GM12878 (cell line): ENCODE results near the gene UNK. TPM values are rescaled to one million over a fixed set of nuclear protein-coding genes. Genes with fewer than 3 reads are reported as not detected.

ENCODE experiments used
- ATAC-seq: fragments of 200-7000 bp; cut with Tn5 transposase; 3 replicates; pipeline ENCODE4 v1.9.1; 2020; ENCODE audit warnings: mild to moderate bottlenecking, moderate library complexity
- BruUV-seq: library from RNA; stranded (reverse); fragments of 400-500 nt; replicated peaks from 2 replicates; lab custom pipeline; 2021; lab: Mats Ljungman, UMichigan
- CTCF ChIA-PET: fragments of 300-600 bp; sonication (Branson Sonifier 250); formaldehyde crosslinking; extraction: SDS; loops from one replicate; lab custom pipeline; 2021; ENCODE audit warnings: inconsistent platforms; lab: Yijun Ruan, JAX
- POLR2A ChIA-PET: fragments of 350-600 bp; formaldehyde crosslinking; extraction: SDS; loops from one replicate; lab custom pipeline; 2021; ENCODE audit warnings: inconsistent platforms; lab: Charles Lee
- RAD21 ChIA-PET: fragments of 300-600 bp; sonication (Branson Sonifier 250); formaldehyde crosslinking; loops from one replicate; lab custom pipeline; 2023; ENCODE audit warnings: antibody characterized with exemption; ENCODE audit not compliant: unreplicated experiment; lab: Charles Lee
- SMC1A ChIA-PET: fragments of 300-600 bp; sonication (Branson Sonifier 250); formaldehyde crosslinking; loops from one replicate; lab custom pipeline; 2023; ENCODE audit not compliant: unreplicated experiment, uncharacterized antibody; lab: Charles Lee
- DNase-seq: peaks from one replicate; pipeline ENCODE4 v3.0.0-alpha.2; 2011; ENCODE audit warnings: low read depth, low spot score
- FAIRE-seq: peaks from 3 replicates; lab custom pipeline; 2011; peaks lifted over from hg19 to GRCh38; lab: Jason Lieb, UNC
- H2AFZ ChIP-seq: 2 replicates; pipeline ENCODE4 v1.6.0; 2011; ENCODE audit warnings: low read depth, low read length, control low read depth; ENCODE audit not compliant: control insufficient read depth
- H3K27ac ChIP-seq: 2 replicates; pipeline ENCODE4 v1.5.1; 2011; ENCODE audit warnings: control low read depth; ENCODE audit not compliant: control insufficient read depth, insufficient read depth
- H3K27me3 ChIP-seq, 2 experiments: replicated peaks in 1 of 2; 2 replicates each; pipeline versions ENCODE4 v1.6.0 to v1.6.1; 2011; ENCODE audit warnings: low read length in 1 of 2; ENCODE audit not compliant: control insufficient read depth in 2 of 2, insufficient read depth in 2 of 2
- H3K36me3 ChIP-seq, 2 experiments: 2 replicates each; pipeline ENCODE4 v1.5.1; 2011; ENCODE audit warnings: low read length in 1 of 2; ENCODE audit not compliant: control insufficient read depth in 2 of 2, insufficient read depth in 2 of 2
- H3K4me1 ChIP-seq: 2 replicates; pipeline ENCODE4 v1.6.1; 2011; ENCODE audit warnings: mild to moderate bottlenecking, low read length, moderate library complexity, mixed read lengths; ENCODE audit not compliant: control insufficient read depth, insufficient read depth
- H3K4me2 ChIP-seq: 2 replicates; pipeline ENCODE4 v1.6.0; 2011; ENCODE audit warnings: control low read depth; ENCODE audit not compliant: control insufficient read depth, insufficient read depth
- H3K4me3 ChIP-seq: fragments of 200-600 bp; sonication (generic); 2 replicates; pipeline ENCODE4 v1.5.1; 2016
- H3K79me2 ChIP-seq: 2 replicates; pipeline ENCODE4 v1.6.0; 2011; ENCODE audit warnings: low read length; ENCODE audit not compliant: control insufficient read depth, insufficient read depth
- H3K9ac ChIP-seq: 2 replicates; pipeline ENCODE4 v1.8.0; 2011; ENCODE audit warnings: low read length, control low read depth, mixed read lengths; ENCODE audit not compliant: control insufficient read depth, insufficient read depth
- H3K9me3 ChIP-seq: replicated peaks from 3 replicates; pipeline ENCODE4 v1.5.1; 2011; ENCODE audit warnings: mild to moderate bottlenecking, low read length; ENCODE audit not compliant: control insufficient read depth, insufficient read depth
- H4K20me1 ChIP-seq: 2 replicates; pipeline ENCODE4 v1.6.0; 2011; ENCODE audit not compliant: control insufficient read depth, insufficient read depth
- IKZF1 ChIP-seq: fragments of 450-650 bp; conservative IDR thresholded peaks from 2 replicates; pipeline ENCODE4 v1.6.1; 2017; ENCODE audit warnings: antibody characterized with exemption, mild to moderate bottlenecking
- POLR2A ChIP-seq: IDR thresholded peaks from 2 replicates; pipeline ENCODE4 v1.6.1; 2011; ENCODE audit warnings: low read depth, mild to moderate bottlenecking, low read length
- POLR2AphosphoS5 ChIP-seq: IDR thresholded peaks from 2 replicates; pipeline ENCODE4 v1.6.1; 2011; ENCODE audit warnings: mild to moderate bottlenecking, low read length, inconsistent platforms
- WGBS: methylation state at CpG from one replicate; pipeline ENCODE4 v1.1.6; 2016; ENCODE audit warnings: low lambda C conversion rate; ENCODE audit not compliant: insufficient replicate concordance, insufficient coverage; ENCODE audit errors: missing lambda C conversion rate; 5-methylcytosine and 5-hydroxymethylcytosine counted together
- in situ Hi-C: fragments of 300-500 bp; cut with MboI; formaldehyde crosslinking; loops from 9 replicates; pipeline ENCODE4 v1.14.3; 2018; ENCODE audit warnings: mixed read lengths
- intact Hi-C: fragments of 100-400 bp; cut with micrococcal nuclease; formaldehyde crosslinking; loops from one replicate; pipeline ENCODE4 v1.14.2; 2022; ENCODE audit not compliant: unreplicated experiment
- polyA plus RNA-seq, 11 experiments: library from polyadenylated mRNA; depleted of rRNA in 4 of 11; unstranded in 6 of 11; stranded (reverse) in 5 of 11; fragments of >200 nt; fragmentation: Nextera tagmentation in 4 of 11; fragmentation: Illumina TruSeq in 1 of 11; extraction: Ambion mirVana in 4 of 11; extraction: Trizol in 1 of 11; gene quantifications; 1 replicate in 1 of 11; 2 replicates in 10 of 11; pipeline versions ENCODE4 v1.2.1 to v1.2.3, GENCODE V29; 2011 to 2016; ENCODE audit warnings: inconsistent platforms in 2 of 11, missing spikeins in 2 of 11, low read depth in 1 of 11
- total RNA-seq, 4 experiments: library from RNA; depleted of rRNA in 3 of 4; stranded (reverse); fragments of >200 nt in 3 of 4; fragmentation: Illumina TruSeq in 1 of 4; extraction: Trizol in 1 of 4; gene quantifications; 2 replicates each; pipeline versions ENCODE4 v1.2.1 to v1.2.3, GENCODE V29; 2013 to 2021
- TF ChIP-seq, protein P1 (sequence below): fragments of 450-650 bp; conservative IDR thresholded peaks from 2 replicates; pipeline ENCODE4 v1.6.1; 2017; ENCODE audit warnings: mild to moderate bottlenecking, moderate library complexity
- TF ChIP-seq, protein P2 (sequence below), 3 experiments: IDR thresholded peaks in 2 of 3; conservative IDR thresholded peaks in 1 of 3; 2 replicates each; pipeline ENCODE4 v1.5.1; 2011; ENCODE audit warnings: low read depth in 3 of 3, low read length in 3 of 3, mild to moderate bottlenecking in 3 of 3, control low read depth in 2 of 3, moderate library complexity in 2 of 3, inconsistent platforms in 1 of 3, mixed read lengths in 1 of 3; ENCODE audit not compliant: control insufficient read depth in 2 of 3, insufficient read depth in 1 of 3; ENCODE audit errors: extremely low read depth in 1 of 3

Gene UNK
- total and polyA plus RNA-seq, 10 of the 15 experiments (the other 5 are each of a cell fraction or from before 2014, with no cell fraction given) = 8.9 to 34.5 (median 27.3) TPM

DNA sequence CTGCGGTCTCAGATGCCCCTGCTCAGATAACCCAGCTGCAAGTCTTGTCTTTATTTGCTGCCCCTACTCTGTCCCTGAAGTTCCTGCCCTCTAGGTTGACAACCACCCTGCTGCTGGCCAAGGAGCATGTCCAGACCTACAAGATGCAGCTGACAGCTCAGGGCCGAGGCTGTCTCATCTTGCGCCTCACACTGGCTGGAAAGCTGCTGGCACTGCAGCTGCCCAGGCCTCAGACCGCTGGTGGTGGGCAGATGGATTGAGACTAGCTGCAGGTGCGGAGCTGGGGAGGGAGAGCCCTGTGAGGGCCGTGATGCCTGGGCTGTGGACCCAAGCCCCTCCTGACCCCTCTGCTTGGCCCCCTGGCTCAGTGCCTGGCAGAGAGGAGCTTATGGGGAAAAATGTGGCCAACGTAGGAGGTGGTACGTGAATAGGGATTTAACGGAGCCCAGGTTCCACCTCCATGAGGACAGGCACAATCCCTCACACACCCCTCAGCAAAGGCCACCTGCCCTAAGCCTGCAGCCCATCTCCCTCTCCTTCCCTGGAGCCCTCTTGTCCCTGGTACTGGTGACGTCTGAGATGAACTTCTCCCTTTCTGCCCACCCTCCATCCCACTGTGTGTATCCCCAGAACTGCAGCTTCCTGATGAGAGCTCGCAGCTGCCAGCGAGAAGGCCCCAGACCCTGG lies 11.3 kb upstream of the UNK start:
- no peak for FAIRE-seq
- H3K79me2 ChIP-seq = peaks cover 17% of the 10 kb centered on the region
- TF ChIP-seq IKZF1 = no peak
- 0 out of 2 replicates have a peak, but pooled peaks have one; percentile 22 for TF ChIP-seq POLR2AphosphoS5
- TF ChIP-seq, all 136 proteins: peak for 1
- Histone ChIP-seq H3K4me2 (no peak overlapping the region), H3K9me3 (no peaks in the 10 kb centered on the region), H3K36me3 (peaks cover 0 to 13% of the 10 kb centered on the region in 2 experiments), H3K4me3 (no peak overlapping the region), H4K20me1 (peaks cover 7% of the 10 kb centered on the region; the same call in 1 of the 2 replicates), H3K27me3 (no peaks in the 10 kb centered on the region), H3K4me1 (no peaks in the 10 kb centered on the region; the same call in 1 of the 2 replicates), H3K9ac (no peak overlapping the region), H2AFZ (no peak overlapping the region), H3K27ac (no peak overlapping the region)
- in situ Hi-C loops = no loop called here
- ChIA-PET SMC1A (interaction anchor here (0.6 to 1.1 kb wide), 3 partner anchors 82 to 572 kb away, joined by 3 to 4 read pairs (median 3); partner anchors contain the start of gene WBP2), POLR2A (interaction anchor here (0.6 to 1.6 kb wide), 6 partner anchors 9 to 428 kb away, joined by 3 to 8 read pairs (median 4); partner anchors contain the start of genes TRIM47 and UNK), RAD21 (no interaction called here), CTCF (interaction anchor here (1.1 to 2.5 kb wide), 3 partner anchors 9 to 75 kb away, joined by 4 to 13 read pairs (median 4); partner anchors contain the start of gene GALK1)
- no TSS peak for BruUV-seq
- 63% methylated on average over 12 of the region's 12 CpGs for WGBS
- DNase-seq = no peak
- ATAC-seq = no peak; the same call in 2 of the 3 replicates
- intact Hi-C loops = no loop called here

DNA sequence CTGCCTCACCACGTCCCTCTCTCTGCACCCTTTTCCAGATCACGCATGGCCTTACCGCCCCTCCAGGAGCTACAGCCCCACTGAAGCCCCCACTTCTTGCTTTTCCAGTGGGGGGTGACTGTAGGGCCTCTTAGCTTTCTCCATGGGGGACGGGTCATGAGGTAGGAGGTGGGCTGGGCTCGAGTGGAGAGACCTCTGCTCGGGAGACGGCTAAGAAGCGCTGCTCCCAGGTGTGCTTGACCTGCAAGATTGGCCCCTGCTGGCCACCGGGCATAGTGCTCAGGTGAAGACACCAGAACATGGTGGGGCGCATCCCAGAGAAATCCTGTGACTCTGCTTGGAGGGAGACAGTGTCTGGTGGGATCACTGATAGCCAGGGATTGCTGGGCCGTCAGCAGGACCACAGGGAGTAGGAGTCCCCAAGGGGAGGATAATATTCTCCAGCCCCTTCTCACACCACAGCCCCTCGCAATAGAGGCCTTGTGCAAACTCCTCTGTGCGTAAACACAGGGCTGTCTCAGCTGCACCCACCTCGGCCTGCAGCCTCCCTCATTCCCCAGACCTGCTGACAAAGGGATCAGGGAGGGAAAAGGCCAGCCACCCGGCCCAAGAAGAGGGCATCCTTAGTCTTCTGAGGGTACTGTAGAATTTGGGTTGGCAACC lies 10.7 kb upstream of the UNK start:
- BruUV-seq = no TSS peak
- no peaks in the 10 kb centered on the region for H3K27me3 ChIP-seq
- no peak for DNase-seq
- CTCF ChIA-PET = interaction anchor here (1.1 to 5.4 kb wide), 4 partner anchors 9 to 74 kb away, joined by 4 to 22 read pairs (median 8); partner anchors contain the start of gene GALK1
- intact Hi-C loops (no loop called here), in situ Hi-C loops (no loop called here)
- H3K9ac ChIP-seq = no peak overlapping the region
- no peak overlapping the region for H3K27ac ChIP-seq
- SMC1A ChIA-PET = interaction anchor here (0.8 to 1.1 kb wide), 2 partner anchors 81 to 478 kb away, joined by 3 read pairs; partner anchors contain the start of gene WBP2
- H3K4me1 ChIP-seq = no peaks in the 10 kb centered on the region; the same call in 1 of the 2 replicates
- POLR2A ChIA-PET = interaction anchor here (0.6 to 5.3 kb wide), 7 partner anchors 9 to 105 kb away, joined by 3 to 40 read pairs (median 4); partner anchors contain the start of genes GALK1, TRIM47 and UNK
- peaks cover 10% of the 10 kb centered on the region for H4K20me1 ChIP-seq
- 73% methylated on average over 15 of the region's 15 CpGs for WGBS
- H3K4me2 ChIP-seq = no peak overlapping the region
- RAD21 ChIA-PET = no interaction called here
- TF ChIP-seq, protein P1, sequence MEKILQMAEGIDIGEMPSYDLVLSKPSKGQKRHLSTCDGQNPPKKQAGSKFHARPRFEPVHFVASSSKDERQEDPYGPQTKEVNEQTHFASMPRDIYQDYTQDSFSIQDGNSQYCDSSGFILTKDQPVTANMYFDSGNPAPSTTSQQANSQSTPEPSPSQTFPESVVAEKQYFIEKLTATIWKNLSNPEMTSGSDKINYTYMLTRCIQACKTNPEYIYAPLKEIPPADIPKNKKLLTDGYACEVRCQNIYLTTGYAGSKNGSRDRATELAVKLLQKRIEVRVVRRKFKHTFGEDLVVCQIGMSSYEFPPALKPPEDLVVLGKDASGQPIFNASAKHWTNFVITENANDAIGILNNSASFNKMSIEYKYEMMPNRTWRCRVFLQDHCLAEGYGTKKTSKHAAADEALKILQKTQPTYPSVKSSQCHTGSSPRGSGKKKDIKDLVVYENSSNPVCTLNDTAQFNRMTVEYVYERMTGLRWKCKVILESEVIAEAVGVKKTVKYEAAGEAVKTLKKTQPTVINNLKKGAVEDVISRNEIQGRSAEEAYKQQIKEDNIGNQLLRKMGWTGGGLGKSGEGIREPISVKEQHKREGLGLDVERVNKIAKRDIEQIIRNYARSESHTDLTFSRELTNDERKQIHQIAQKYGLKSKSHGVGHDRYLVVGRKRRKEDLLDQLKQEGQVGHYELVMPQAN = no peak
- peak; percentile 49 for TF ChIP-seq POLR2A
- TF ChIP-seq, protein P2, sequence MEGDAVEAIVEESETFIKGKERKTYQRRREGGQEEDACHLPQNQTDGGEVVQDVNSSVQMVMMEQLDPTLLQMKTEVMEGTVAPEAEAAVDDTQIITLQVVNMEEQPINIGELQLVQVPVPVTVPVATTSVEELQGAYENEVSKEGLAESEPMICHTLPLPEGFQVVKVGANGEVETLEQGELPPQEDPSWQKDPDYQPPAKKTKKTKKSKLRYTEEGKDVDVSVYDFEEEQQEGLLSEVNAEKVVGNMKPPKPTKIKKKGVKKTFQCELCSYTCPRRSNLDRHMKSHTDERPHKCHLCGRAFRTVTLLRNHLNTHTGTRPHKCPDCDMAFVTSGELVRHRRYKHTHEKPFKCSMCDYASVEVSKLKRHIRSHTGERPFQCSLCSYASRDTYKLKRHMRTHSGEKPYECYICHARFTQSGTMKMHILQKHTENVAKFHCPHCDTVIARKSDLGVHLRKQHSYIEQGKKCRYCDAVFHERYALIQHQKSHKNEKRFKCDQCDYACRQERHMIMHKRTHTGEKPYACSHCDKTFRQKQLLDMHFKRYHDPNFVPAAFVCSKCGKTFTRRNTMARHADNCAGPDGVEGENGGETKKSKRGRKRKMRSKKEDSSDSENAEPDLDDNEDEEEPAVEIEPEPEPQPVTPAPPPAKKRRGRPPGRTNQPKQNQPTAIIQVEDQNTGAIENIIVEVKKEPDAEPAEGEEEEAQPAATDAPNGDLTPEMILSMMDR (IDR thresholded peaks at IDR 0.05 in 2 of 3, conservative IDR thresholded peaks at IDR 0.05 in 1 of 3; ENCODE audit: control insufficient read depth in 2 of 3, extremely low read depth in 1 of 3, insufficient read depth in 1 of 3, low read depth in 3 of 3, low read length in 3 of 3) = 0 out of 6 replicates have a peak, but pooled peaks of 1 of the 3 experiments have one; percentile 12
- TF ChIP-seq, all 136 proteins: peak for 2
- H3K36me3 ChIP-seq = peaks cover 0 to 18% of the 10 kb centered on the region in 2 experiments
- no peaks in the 10 kb centered on the region for H3K9me3 ChIP-seq
- H3K4me3 ChIP-seq = no peak overlapping the region
- no peak overlapping the region for H2AFZ ChIP-seq
- FAIRE-seq (no peak), ATAC-seq (peak; percentile 8; the same call in 2 of the 3 replicates)
- peaks cover 23% of the 10 kb centered on the region for H3K79me2 ChIP-seq
